ENCODE data around the gene MOXD1.

Gene MOXD1

DNA sequence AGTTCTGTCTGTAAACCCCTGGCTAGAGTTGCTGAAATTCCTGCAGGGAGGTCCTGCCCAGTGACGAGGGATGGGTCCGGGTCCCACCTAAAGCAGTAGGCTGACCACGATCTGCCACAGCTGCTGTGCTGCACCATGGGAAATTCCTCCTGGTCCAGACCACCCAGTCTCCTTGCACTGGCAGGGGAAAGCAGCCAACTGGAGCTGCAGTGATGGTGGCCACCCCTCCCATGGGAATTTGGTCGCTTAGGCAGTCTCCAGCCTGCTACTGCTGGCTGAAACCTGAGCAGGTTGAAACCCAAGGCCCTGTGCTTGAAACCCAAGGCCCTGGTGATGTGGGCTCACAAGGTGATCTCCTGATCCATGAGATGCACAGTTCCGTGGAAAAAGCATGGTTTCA lies 23.9 kb upstream of the MOXD1 start:
- no peaks in the 10 kb centered on the region for H3K79me2 ChIP-seq (ENCODE audit: insufficient read depth, low read length)
- no peak overlapping the region for H2AFZ ChIP-seq (ENCODE audit: low read length)
- TF ChIP-seq, protein P1, sequence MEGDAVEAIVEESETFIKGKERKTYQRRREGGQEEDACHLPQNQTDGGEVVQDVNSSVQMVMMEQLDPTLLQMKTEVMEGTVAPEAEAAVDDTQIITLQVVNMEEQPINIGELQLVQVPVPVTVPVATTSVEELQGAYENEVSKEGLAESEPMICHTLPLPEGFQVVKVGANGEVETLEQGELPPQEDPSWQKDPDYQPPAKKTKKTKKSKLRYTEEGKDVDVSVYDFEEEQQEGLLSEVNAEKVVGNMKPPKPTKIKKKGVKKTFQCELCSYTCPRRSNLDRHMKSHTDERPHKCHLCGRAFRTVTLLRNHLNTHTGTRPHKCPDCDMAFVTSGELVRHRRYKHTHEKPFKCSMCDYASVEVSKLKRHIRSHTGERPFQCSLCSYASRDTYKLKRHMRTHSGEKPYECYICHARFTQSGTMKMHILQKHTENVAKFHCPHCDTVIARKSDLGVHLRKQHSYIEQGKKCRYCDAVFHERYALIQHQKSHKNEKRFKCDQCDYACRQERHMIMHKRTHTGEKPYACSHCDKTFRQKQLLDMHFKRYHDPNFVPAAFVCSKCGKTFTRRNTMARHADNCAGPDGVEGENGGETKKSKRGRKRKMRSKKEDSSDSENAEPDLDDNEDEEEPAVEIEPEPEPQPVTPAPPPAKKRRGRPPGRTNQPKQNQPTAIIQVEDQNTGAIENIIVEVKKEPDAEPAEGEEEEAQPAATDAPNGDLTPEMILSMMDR (IDR thresholded peaks at IDR 0.05; ENCODE audit: low read length), result no peak
- TF ChIP-seq EZH2 (IDR thresholded peaks at IDR 0.05; ENCODE audit: borderline replicate concordance, low read length), result no peak
- H3K9me2 ChIP-seq (ENCODE audit: low read depth, low read length), result no peaks in the 10 kb centered on the region
- no peaks in the 10 kb centered on the region for H3K4me1 ChIP-seq (ENCODE audit: insufficient read depth, low read length, severe bottlenecking)
- H3K36me3 ChIP-seq (ENCODE audit: insufficient read depth, low read length), result no peaks in the 10 kb centered on the region
- no peak overlapping the region for H3K4me3 ChIP-seq (ENCODE audit: low read depth, low read length, poor library complexity, severe bottlenecking)
- no peak overlapping the region for H3K4me2 ChIP-seq (ENCODE audit: low read length)
- 0 out of 2 replicates have a peak, but pooled peaks cover 2% of the 10 kb centered on the region for H3K9me3 ChIP-seq (ENCODE audit: low read length)
- no peaks in the 10 kb centered on the region for H4K20me1 ChIP-seq (ENCODE audit: insufficient read depth, low read length)
- no peaks in the 10 kb centered on the region for H3K27me3 ChIP-seq (ENCODE audit: insufficient read depth, low read length)
- H3K9ac ChIP-seq (ENCODE audit: low read length), result no peak overlapping the region
- no peaks in the 10 kb centered on the region for H3F3A ChIP-seq (ENCODE audit: insufficient read depth, low read length)
- no peak overlapping the region for H3K27ac ChIP-seq (ENCODE audit: low read depth, low read length, poor library complexity, severe bottlenecking)

DNA sequence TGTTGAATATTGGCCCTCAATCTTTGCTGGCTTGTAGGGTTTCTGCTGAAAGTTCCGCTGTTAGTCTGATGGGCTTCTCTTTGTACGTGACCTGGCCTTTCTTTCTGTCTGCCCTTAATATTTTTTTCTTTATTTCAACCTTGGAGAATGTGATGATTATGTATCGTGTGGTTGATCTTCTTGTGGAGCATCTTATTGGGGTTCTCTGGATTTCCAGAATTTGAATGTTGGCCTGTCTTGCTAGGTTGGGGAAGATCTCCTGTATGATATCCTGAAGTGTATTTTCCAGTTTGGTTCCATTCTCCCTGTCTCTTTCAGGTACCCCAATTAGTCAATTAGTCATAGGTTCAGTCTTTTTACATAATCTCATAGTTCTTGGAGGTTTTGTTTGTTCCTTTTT lies 22.6 kb upstream of the MOXD1 start:
- Histone ChIP-seq H3K27ac (ENCODE audit: low read depth, low read length, poor library complexity, severe bottlenecking) (no peak overlapping the region), H3K4me2 (ENCODE audit: low read length) (no peak overlapping the region), H3K27me3 (ENCODE audit: insufficient read depth, low read length) (no peaks in the 10 kb centered on the region), H2AFZ (ENCODE audit: low read length) (no peak overlapping the region), H3K79me2 (ENCODE audit: insufficient read depth, low read length) (no peaks in the 10 kb centered on the region), H3K4me1 (ENCODE audit: insufficient read depth, low read length, severe bottlenecking) (no peaks in the 10 kb centered on the region), H3K36me3 (ENCODE audit: insufficient read depth, low read length) (no peaks in the 10 kb centered on the region), H3K9me3 (ENCODE audit: low read length) (0 out of 2 replicates have a peak, but pooled peaks cover 2% of the 10 kb centered on the region), H3K9ac (ENCODE audit: low read length) (no peak overlapping the region), H3K9me2 (ENCODE audit: low read depth, low read length) (no peaks in the 10 kb centered on the region), H3K4me3 (ENCODE audit: low read depth, low read length, poor library complexity, severe bottlenecking) (no peak overlapping the region), H4K20me1 (ENCODE audit: insufficient read depth, low read length) (no peaks in the 10 kb centered on the region), H3F3A (ENCODE audit: insufficient read depth, low read length) (no peaks in the 10 kb centered on the region)
- no peak for TF ChIP-seq EZH2 (IDR thresholded peaks at IDR 0.05; ENCODE audit: borderline replicate concordance, low read length)
- TF ChIP-seq, protein P1 (IDR thresholded peaks at IDR 0.05; ENCODE audit: low read length), result no peak

DNA sequence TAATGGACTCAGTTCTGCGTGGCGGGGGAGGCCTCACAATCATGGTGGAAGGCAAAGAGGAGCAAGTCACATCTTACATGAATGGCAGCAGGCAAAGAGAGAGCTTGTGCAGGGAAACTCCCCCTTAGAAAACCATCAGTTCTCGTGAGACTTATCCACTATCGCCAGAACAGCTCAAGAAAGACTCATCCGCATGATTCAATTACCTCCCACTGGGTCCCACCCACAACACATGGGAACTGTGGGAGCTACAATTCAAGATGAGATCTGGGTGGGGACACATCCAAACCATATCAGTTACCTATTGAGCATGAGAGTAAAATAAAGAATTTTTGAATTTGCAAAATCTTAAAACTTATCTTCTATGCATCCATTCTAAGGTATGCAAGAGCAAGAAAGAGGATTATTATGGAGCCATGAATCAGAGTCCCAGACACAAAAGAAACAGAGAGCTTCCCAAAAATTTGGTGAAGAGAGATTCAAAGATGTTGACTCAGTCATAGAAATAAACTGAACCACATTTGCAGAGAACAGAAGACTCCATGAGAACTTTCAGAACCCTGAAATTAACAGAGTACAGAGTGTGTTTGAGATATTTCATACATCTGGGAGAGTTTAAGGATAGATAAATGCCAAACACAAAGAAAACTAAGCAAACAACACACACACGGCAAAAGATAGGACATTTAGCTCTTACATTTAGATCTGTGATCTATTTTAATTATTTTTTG lies 17.1 kb upstream of the MOXD1 start:
- Histone ChIP-seq H3K4me1 (ENCODE audit: insufficient read depth, low read length, severe bottlenecking) (no peaks in the 10 kb centered on the region), H3K27ac (ENCODE audit: low read depth, low read length, poor library complexity, severe bottlenecking) (no peak overlapping the region), H4K20me1 (ENCODE audit: insufficient read depth, low read length) (no peaks in the 10 kb centered on the region), H3K9ac (ENCODE audit: low read length) (no peak overlapping the region), H3K4me2 (ENCODE audit: low read length) (no peak overlapping the region), H2AFZ (ENCODE audit: low read length) (no peak overlapping the region), H3K9me3 (ENCODE audit: low read length) (peaks cover 17% of the 10 kb centered on the region; the same call in 1 of the 2 replicates), H3K27me3 (ENCODE audit: insufficient read depth, low read length) (no peaks in the 10 kb centered on the region; the same call in 1 of the 2 replicates), H3K9me2 (ENCODE audit: low read depth, low read length) (no peaks in the 10 kb centered on the region), H3K36me3 (ENCODE audit: insufficient read depth, low read length) (no peaks in the 10 kb centered on the region; the same call in 1 of the 2 replicates), H3K79me2 (ENCODE audit: insufficient read depth, low read length) (no peaks in the 10 kb centered on the region), H3K4me3 (ENCODE audit: low read depth, low read length, poor library complexity, severe bottlenecking) (no peak overlapping the region), H3F3A (ENCODE audit: insufficient read depth, low read length) (no peaks in the 10 kb centered on the region)
- no peak for TF ChIP-seq EZH2 (IDR thresholded peaks at IDR 0.05; ENCODE audit: borderline replicate concordance, low read length)
- TF ChIP-seq, protein P1 (IDR thresholded peaks at IDR 0.05; ENCODE audit: low read length), result no peak

Data from OCI-LY1 (cell line).